SK-N-SH (cell line): ENCODE data around the gene LAGE3.

Experiments used
- RFX5 ChIP-seq: IDR thresholded peaks from 2 replicates; pipeline ENCODE4 v1.6.1; 2012; ENCODE audit warnings: mild to moderate bottlenecking, improper control_type of control experiment, low read length
- TF ChIP-seq, protein P1 (sequence below): fragments of 200-600 bp; sonication (generic); IDR thresholded peaks from 2 replicates; pipeline ENCODE4 v1.6.1; 2017; ENCODE audit warnings: antibody characterized with exemption, mild to moderate bottlenecking, moderate library complexity
- TF ChIP-seq, protein P2 (sequence below): IDR thresholded peaks from 2 replicates; pipeline ENCODE4 v1.4.0; 2012; ENCODE audit warnings: low read depth

DNA sequence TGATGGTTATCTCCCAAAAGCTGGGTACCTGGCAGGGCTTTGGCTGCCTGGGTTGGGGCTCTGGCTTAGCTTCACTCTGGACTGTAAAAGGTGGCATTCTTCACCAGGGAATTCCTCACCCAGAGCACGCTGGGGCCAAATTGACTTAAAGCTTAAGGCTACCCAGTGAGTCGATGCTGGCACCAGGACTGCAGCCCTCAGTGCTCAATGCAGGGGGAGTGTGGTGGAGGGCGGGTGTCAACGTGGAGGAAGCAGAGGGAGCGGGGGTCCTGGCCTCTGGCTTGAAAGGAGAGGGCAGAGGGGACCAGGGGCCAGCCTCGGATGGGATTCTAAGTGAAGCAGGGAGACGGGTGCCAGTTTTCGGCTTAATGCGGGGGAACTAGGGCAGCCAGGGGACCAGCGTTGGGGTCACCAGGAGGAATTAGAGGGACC is 35.6 kb downstream of the LAGE3 start:
- TF ChIP-seq, protein P1, sequence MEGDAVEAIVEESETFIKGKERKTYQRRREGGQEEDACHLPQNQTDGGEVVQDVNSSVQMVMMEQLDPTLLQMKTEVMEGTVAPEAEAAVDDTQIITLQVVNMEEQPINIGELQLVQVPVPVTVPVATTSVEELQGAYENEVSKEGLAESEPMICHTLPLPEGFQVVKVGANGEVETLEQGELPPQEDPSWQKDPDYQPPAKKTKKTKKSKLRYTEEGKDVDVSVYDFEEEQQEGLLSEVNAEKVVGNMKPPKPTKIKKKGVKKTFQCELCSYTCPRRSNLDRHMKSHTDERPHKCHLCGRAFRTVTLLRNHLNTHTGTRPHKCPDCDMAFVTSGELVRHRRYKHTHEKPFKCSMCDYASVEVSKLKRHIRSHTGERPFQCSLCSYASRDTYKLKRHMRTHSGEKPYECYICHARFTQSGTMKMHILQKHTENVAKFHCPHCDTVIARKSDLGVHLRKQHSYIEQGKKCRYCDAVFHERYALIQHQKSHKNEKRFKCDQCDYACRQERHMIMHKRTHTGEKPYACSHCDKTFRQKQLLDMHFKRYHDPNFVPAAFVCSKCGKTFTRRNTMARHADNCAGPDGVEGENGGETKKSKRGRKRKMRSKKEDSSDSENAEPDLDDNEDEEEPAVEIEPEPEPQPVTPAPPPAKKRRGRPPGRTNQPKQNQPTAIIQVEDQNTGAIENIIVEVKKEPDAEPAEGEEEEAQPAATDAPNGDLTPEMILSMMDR, result no peak
- TF ChIP-seq, protein P2, sequence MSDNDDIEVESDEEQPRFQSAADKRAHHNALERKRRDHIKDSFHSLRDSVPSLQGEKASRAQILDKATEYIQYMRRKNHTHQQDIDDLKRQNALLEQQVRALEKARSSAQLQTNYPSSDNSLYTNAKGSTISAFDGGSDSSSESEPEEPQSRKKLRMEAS, result no peak
- no peak for TF ChIP-seq RFX5
